Bronchial epithelial cell (primary cell): Measurements from ENCODE around the gene RAE1. TPM values are rescaled to one million over a fixed set of nuclear protein-coding genes. Genes with fewer than 3 reads are reported as not detected.

Source experiments
- DNase-seq: peaks from one replicate; pipeline ENCODE4 v3.0.0-alpha.2; 2010; ENCODE audit warnings: low read depth
- FAIRE-seq: peaks from 2 replicates; lab custom pipeline; 2011; peaks lifted over from hg19 to GRCh38; lab: Jason Lieb, UNC
- H3K27me3 ChIP-seq: 2 replicates; pipeline ENCODE4 v1.5.1; 2011; ENCODE audit warnings: low read length; ENCODE audit not compliant: control insufficient read depth, insufficient read depth
- H3K36me3 ChIP-seq: 2 replicates; pipeline ENCODE4 v1.5.1; 2011; ENCODE audit warnings: low read length; ENCODE audit not compliant: control insufficient read depth, insufficient read depth
- H3K4me3 ChIP-seq: 2 replicates; pipeline ENCODE4 v1.5.1; 2011; ENCODE audit warnings: mild to moderate bottlenecking, low read depth, low read length, control low read depth
- total RNA-seq: library from RNA; depleted of rRNA; stranded (reverse); fragments of >200 nt; gene quantifications from 2 replicates; pipeline ENCODE4 v1.2.1, GENCODE V29; 2014
- TF ChIP-seq, protein P1 (sequence below): IDR thresholded peaks from 2 replicates; pipeline ENCODE4 v1.5.1; 2011; ENCODE audit warnings: mild to moderate bottlenecking, moderate library complexity, low read length, control low read depth, inconsistent platforms; ENCODE audit not compliant: insufficient read depth, severe bottlenecking

Gene RAE1
- total RNA-seq, 1 donor from 2014 or later = 21.6 TPM

DNA sequence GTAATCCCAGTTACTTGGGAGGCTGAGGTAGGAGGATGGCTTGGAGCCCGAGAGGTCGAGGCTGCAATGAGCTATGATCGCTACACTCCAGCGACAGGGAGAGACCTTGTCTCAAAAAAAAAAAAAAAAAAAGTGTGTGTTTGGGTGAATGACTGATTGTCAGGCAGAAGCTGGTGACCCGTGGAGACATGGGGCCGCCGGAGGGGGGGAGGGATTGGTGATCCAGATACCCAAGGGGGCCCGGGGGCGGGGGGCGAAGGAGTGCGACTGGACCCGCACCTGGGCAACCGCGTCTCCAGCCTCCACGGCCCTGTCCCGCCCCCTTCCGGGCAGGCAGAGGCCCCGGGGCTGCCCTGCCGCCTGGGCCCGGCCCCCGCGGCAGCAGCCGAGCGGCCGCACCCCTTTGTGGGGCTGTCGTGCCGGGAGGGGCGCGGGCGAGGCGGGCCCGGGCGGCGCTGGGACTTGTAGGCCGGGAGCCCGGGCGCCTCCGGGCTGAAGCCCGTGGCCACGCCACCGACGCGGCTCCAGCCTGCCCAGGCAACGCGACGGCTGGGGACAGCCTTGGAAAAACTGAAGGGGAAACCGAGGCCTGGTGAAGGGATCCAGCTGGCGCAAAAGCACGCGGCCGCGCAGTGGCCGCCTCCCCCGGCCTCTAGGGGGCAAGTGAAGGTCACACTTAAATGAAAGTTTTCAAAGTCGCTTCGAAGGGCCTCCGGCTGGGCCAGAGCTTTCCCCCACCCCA is 38.1 kb downstream of the RAE1 start:
- H3K27me3 ChIP-seq = no peaks in the 10 kb centered on the region
- no peak for FAIRE-seq
- DNase-seq = peak; percentile 46
- peaks cover 5% of the 10 kb centered on the region for H3K36me3 ChIP-seq
- TF ChIP-seq, protein P1, sequence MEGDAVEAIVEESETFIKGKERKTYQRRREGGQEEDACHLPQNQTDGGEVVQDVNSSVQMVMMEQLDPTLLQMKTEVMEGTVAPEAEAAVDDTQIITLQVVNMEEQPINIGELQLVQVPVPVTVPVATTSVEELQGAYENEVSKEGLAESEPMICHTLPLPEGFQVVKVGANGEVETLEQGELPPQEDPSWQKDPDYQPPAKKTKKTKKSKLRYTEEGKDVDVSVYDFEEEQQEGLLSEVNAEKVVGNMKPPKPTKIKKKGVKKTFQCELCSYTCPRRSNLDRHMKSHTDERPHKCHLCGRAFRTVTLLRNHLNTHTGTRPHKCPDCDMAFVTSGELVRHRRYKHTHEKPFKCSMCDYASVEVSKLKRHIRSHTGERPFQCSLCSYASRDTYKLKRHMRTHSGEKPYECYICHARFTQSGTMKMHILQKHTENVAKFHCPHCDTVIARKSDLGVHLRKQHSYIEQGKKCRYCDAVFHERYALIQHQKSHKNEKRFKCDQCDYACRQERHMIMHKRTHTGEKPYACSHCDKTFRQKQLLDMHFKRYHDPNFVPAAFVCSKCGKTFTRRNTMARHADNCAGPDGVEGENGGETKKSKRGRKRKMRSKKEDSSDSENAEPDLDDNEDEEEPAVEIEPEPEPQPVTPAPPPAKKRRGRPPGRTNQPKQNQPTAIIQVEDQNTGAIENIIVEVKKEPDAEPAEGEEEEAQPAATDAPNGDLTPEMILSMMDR = peak; percentile 21
- H3K4me3 ChIP-seq = peak overlapping the region; percentile 25

DNA sequence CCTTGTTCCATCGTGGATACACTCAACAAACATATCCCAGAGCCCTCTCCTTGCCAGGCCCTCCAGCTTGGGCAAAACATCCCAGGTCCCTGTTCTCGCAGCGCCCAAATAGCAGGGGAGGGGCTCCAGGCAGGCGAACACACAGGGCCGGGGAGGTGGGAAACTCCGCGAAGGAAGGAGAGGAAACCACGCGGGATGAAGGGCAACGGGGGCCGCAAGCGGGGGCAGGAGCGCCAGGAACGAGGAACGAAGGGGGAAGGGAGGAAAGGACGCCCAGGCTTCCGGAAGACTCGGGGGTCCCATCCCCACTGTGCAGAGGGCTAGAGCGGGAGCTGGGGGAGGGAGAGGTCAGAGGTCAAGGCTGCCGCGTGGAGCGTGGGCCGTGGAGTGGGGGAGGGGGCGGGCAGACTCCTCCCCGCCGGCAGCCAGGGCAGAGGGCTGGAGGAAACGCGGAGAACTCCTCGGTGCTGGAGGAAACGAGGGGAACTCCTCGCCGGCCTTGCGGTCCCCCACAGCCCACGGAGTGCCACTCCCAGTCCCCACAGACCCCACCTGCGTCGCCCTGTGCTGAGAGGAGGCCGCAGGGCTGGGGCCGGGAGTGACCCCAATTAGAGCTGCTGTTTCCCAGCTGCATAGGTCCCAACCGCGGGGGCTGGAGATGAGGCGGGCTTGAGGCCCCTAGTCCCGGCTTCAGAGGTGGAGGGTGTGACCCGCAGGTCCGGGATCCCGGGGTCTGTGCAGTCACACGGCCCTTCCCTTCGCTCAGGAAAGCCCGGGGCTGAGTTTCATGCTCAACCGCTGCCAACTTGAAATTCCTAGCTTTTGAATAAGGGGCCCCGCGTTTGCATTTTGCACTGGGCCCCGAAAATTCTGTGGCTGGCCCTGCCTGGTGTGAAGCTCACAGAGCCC is 38.9 kb downstream of the RAE1 start:
- Histone ChIP-seq H3K36me3 (peaks cover 6% of the 10 kb centered on the region), H3K4me3 (peak overlapping the region; percentile 25), H3K27me3 (no peaks in the 10 kb centered on the region)
- DNase-seq (no peak), FAIRE-seq (no peak)
- TF ChIP-seq, protein P1 = no peak

GRCh38 chr20:57390604-57391438 is 39.8 kb downstream of the RAE1 start, which contains the start of gene RBM38:
Gene RBM38 (plus strand): TSS chr20:57391396. CDS start chr20:57391582, 186 bp downstream.
- Histone ChIP-seq H3K4me3 (peak within 1 kb of the TSS; percentile 65), H3K36me3 (peaks cover 6% of the 10 kb centered on the region), H3K27me3 (no peaks in the 10 kb centered on the region)
- TF ChIP-seq, protein P1 = no peak
- DNase-seq (no peak), FAIRE-seq (no peak)

GRCh38 chr20:57391439-57392301 is 40.6 kb downstream of the RAE1 start:
- TF ChIP-seq, protein P1 = no peak
- DNase-seq = no peak
- Histone ChIP-seq H3K36me3 (peaks cover 6% of the 10 kb centered on the region), H3K27me3 (no peaks in the 10 kb centered on the region), H3K4me3 (peak overlapping the region; percentile 65)
- FAIRE-seq = no peak
